Gastroesophageal sphincter (tissue), 3 donors: ENCODE data around the gene HRH1.

Experiments
- CTCF ChIP-seq, 4 experiments: fragments of 200-600 bp in 2 of 4; fragments of 450-650 bp in 2 of 4; sonication (generic) in 1 of 4; IDR thresholded peaks; one replicate each; pipeline ENCODE4 v1.5.1; 2017 to 2019; ENCODE audit warnings: antibody characterized with exemption in 4 of 4, mild to moderate bottlenecking in 2 of 4, moderate library complexity in 2 of 4
- EP300 ChIP-seq: sonication (generic); formaldehyde crosslinking; IDR thresholded peaks from one replicate; pipeline ENCODE4 v1.6.1; 2017; ENCODE audit warnings: antibody characterized with exemption, mild to moderate bottlenecking
- POLR2A ChIP-seq, 2 donors: fragments of 450-650 bp; IDR thresholded peaks; one replicate each; pipeline ENCODE4 v1.6.1; 2017; ENCODE audit warnings: antibody characterized with exemption in 2 of 2, mild to moderate bottlenecking in 2 of 2, moderate library complexity in 1 of 2
- POLR2AphosphoS5 ChIP-seq: sonication (generic); formaldehyde crosslinking; IDR thresholded peaks from one replicate; pipeline ENCODE4 v1.6.1; 2017; ENCODE audit warnings: antibody characterized with exemption

- TF ChIP-seq EP300, result no peak
- TF ChIP-seq CTCF (IDR thresholded peaks at IDR 0.05), result no peak
- TF ChIP-seq POLR2A (IDR thresholded peaks at IDR 0.05), result no peak
- no peak for TF ChIP-seq POLR2AphosphoS5
Observed at GRCh38 chr3:11128682-11129632, 25.3 kb upstream of the HRH1 start.
